CD4-positive, alpha-beta T cell treated with Interleukin-6 for 4 hours (primary cell): ENCODE data around the gene SDS.

Experiments used
- DNase-seq: peaks from one replicate; pipeline ENCODE4 v3.0.0-alpha.2; 2020; ENCODE audit warnings: mixed read lengths

SDS gene

DNA sequence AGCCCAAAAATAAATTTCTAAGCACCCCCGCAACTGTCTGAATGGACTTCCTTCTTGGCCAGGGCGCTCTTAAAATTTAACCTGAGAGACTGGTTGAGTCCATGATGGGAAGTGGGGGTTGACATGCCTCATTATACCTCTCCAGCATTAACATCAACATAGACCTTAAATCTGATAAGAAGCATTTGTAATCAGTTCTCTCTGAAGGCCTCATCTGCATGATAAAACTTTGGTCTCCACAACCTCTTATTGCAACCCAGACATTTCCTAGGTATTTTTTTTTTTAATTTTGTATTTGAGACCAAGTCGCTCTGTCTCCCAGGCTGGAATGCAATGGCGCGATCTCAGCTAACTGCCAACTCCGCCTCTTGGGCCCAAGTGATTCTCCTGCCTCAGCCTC lies 58.4 kb downstream of the SDS start:
- DNase-seq: no peak
